T-helper 2 cell treated with Interferon-gamma antibody and Interleukin-4, amounts not matched to agents 5 μg/mL and 100 μg/mL, for 36 hours (primary cell): Measurements from ENCODE around the gene USP3.

Experiments
- DNase-seq: peaks from one replicate; pipeline ENCODE4 v3.0.0; 2021; ENCODE audit warnings: low spot score
- H3K27ac Mint-ChIP-seq: one replicate; pipeline ENCODE4 v1.8.0; 2021; ENCODE audit warnings: mild to moderate bottlenecking, mixed read lengths
- H3K27me3 Mint-ChIP-seq: one replicate; pipeline ENCODE4 v1.8.0; 2021; ENCODE audit warnings: low read depth, mixed read lengths
- H3K36me3 Mint-ChIP-seq: one replicate; pipeline ENCODE4 v1.8.0; 2021; ENCODE audit warnings: low read depth, mixed read lengths
- H3K4me1 Mint-ChIP-seq: one replicate; pipeline ENCODE4 v1.8.0; 2021; ENCODE audit warnings: low read depth, mixed read lengths
- H3K4me3 Mint-ChIP-seq: one replicate; pipeline ENCODE4 v1.8.0; 2022; ENCODE audit warnings: mild to moderate bottlenecking, moderate library complexity, mixed read lengths
- H3K9me3 Mint-ChIP-seq: one replicate; pipeline ENCODE4 v1.8.0; 2021; ENCODE audit warnings: mixed read lengths

The USP3 gene

DNA sequence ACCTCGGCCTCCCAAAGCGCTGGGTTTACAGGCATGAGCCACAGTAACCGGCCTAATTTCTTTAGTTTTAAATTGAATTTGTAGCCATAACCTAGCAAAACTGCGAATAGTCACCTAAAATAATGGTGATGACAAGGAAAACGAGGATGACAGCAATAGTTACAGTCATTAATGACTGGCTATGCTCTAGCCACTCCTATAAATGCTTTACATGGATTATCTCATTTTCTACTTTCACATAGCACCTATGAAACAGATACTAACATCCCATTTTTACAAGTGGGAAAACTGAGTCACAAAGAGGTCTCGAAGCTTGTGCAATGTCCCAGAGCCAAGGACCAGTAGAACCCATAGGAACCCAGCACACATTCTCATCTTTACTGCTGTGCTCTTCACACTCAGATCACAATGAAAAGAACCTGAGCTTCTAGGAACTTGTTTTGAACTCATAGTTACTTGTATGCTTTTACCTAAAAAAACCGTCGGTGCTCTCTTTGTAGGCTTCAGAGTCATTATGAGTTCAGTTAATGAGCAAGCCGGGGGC, 132.2 kb downstream of the USP3 start:
- no peaks in the 10 kb centered on the region for H3K27me3 Mint-ChIP-seq
- DNase-seq = no peak
- H3K4me1 Mint-ChIP-seq = peaks cover 6% of the 10 kb centered on the region
- H3K4me3 Mint-ChIP-seq = no peak overlapping the region
- no peak overlapping the region for H3K27ac Mint-ChIP-seq
- H3K36me3 Mint-ChIP-seq = peaks cover 57% of the 10 kb centered on the region
- H3K9me3 Mint-ChIP-seq = no peaks in the 10 kb centered on the region

DNA sequence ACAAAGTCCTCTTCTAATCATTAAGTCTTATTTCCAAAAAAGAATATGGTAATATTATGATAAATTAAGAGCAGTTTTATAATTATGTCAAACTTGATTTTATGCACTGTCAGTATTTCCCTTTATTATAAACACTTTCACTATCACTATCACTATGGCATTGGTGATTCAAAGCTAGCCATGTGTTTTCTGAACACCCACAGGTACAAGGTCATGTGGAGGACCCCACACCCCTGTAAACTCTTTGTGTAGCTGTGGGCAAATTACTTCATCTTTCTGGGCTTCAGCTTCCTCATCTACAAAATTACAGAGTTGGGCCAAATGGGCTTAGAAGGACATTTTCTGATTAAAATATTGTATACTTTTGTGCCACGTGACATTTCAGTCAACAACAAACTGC, 134.4 kb downstream of the USP3 start:
- no peak for DNase-seq
- Mint-ChIP-seq H3K4me1 (peaks cover 6% of the 10 kb centered on the region), H3K4me3 (no peak overlapping the region), H3K27me3 (no peaks in the 10 kb centered on the region), H3K36me3 (peaks cover 51% of the 10 kb centered on the region), H3K27ac (no peak overlapping the region), H3K9me3 (no peaks in the 10 kb centered on the region)

DNA sequence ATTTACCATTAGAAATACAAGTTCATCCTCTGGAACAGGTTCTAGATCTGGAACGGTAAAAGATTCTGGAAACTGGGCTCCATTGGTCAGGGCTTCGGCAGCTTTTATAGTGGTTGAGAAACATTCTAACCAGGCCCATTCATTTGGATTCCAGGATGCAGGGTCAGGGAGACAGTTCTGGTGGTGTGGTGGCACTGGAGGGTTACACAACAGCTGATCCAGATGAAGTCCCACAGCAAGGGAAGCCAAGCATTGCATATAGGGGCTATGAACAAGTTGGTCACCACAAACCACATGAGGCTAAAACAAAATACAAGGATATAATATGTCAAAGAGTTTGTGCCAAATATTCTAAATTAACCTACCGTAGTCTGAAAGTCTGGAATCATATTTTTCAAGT, 135.8 kb downstream of the USP3 start:
- no peak for DNase-seq
- no peak overlapping the region for H3K27ac Mint-ChIP-seq
- peaks cover 6% of the 10 kb centered on the region for H3K4me1 Mint-ChIP-seq
- H3K9me3 Mint-ChIP-seq = no peaks in the 10 kb centered on the region
- peaks cover 47% of the 10 kb centered on the region for H3K36me3 Mint-ChIP-seq
- H3K4me3 Mint-ChIP-seq = no peak overlapping the region
- no peaks in the 10 kb centered on the region for H3K27me3 Mint-ChIP-seq
